Transverse colon (tissue), 4 donors: ENCODE measurements around the gene CALY. TPM values are rescaled to one million over a fixed set of nuclear protein-coding genes. Genes with fewer than 3 reads are reported as not detected.

Source experiments
- DNase-seq: peaks from one replicate; pipeline ENCODE4 v3.0.0-alpha.2; 2019
- H3K27ac ChIP-seq, 4 donors: fragments of 200-600 bp; sonication (generic); 2 replicates each; pipeline ENCODE4 v1.5.1; 2016 to 2018; ENCODE audit warnings: inconsistent platforms in 4 of 4
- H3K27me3 ChIP-seq: fragments of 200-600 bp; sonication (generic); 2 replicates; pipeline ENCODE4 v1.5.1; 2017; ENCODE audit warnings: inconsistent platforms
- H3K36me3 ChIP-seq, 4 donors: fragments of 200-600 bp; sonication (generic); 2 replicates each; pipeline ENCODE4 v1.5.1; 2017 to 2019; ENCODE audit warnings: inconsistent platforms in 4 of 4
- H3K4me1 ChIP-seq, 4 donors: fragments of 200-600 bp; sonication (generic); 2 replicates each; pipeline ENCODE4 v1.5.1; 2017 to 2020; ENCODE audit warnings: inconsistent platforms in 4 of 4
- H3K4me3 ChIP-seq, 4 donors: fragments of 200-600 bp; sonication (generic); 1 replicate in 1 of 4; 2 replicates in 3 of 4; pipeline versions ENCODE4 v1.5.1 to v1.6.1; 2017 to 2019; ENCODE audit warnings: inconsistent platforms in 4 of 4
- H3K9me3 ChIP-seq, 2 donors: fragments of 200-600 bp; sonication (generic); 2 replicates each; pipeline ENCODE4 v1.5.1; 2017 to 2019; ENCODE audit warnings: inconsistent platforms in 2 of 2
- EP300 ChIP-seq: sonication (generic); formaldehyde crosslinking; IDR thresholded peaks from one replicate; pipeline ENCODE4 v1.6.1; 2017; ENCODE audit warnings: antibody characterized with exemption, low read depth
- POLR2A ChIP-seq: fragments of 450-650 bp; IDR thresholded peaks from one replicate; pipeline ENCODE4 v1.6.1; 2016; ENCODE audit warnings: antibody characterized with exemption, mild to moderate bottlenecking, moderate library complexity
- POLR2AphosphoS5 ChIP-seq, 3 donors: sonication (generic); formaldehyde crosslinking; IDR thresholded peaks; one replicate each; pipeline ENCODE4 v1.6.1; 2016; ENCODE audit warnings: antibody characterized with exemption in 3 of 3
- WGBS, 2 donors: methylation state at CpG; one replicate each; pipeline ENCODE4 v1.1.5; 2018; ENCODE audit warnings: low coverage in 1 of 2; 5-methylcytosine and 5-hydroxymethylcytosine counted together
- in situ Hi-C, 4 donors: fragments of 200-750 bp; cut with MboI; loops; one replicate each; pipeline versions ENCODE4 v1.15.0 to v1.15.1; 2017; ENCODE audit warnings: low sequenced_read_pairs in 3 of 4, low pct_ligation_motif_present in 1 of 4, low pct_unique_long_range_greater_than_20kb in 1 of 4
- intact Hi-C: fragments of 100-400 bp; cut with DNase I; formaldehyde crosslinking; loops from one replicate; pipeline ENCODE4 v1.15.1; 2023; ENCODE audit warnings: low total_unique reads
- total RNA-seq, 4 donors: library from RNA; depleted of rRNA; stranded (reverse); fragments of >200 nt; gene quantifications; one replicate each; pipeline ENCODE4 v1.1.0, GENCODE V29; 2016
- TF ChIP-seq, protein P1 (sequence below), 5 experiments: fragments of 200-600 bp in 3 of 5; fragments of 450-650 bp in 2 of 5; sonication (generic) in 3 of 5; IDR thresholded peaks; 1 replicate in 2 of 5; 2 replicates in 3 of 5; pipeline ENCODE4 v1.5.1; 2016 to 2017; ENCODE audit warnings: antibody characterized with exemption in 5 of 5, inconsistent platforms in 3 of 5, mild to moderate bottlenecking in 2 of 5, moderate library complexity in 1 of 5

The CALY gene
- total RNA-seq, 4 donors from 2014 or later = 0.82 to 1.3 TPM; not detected in 2

DNA sequence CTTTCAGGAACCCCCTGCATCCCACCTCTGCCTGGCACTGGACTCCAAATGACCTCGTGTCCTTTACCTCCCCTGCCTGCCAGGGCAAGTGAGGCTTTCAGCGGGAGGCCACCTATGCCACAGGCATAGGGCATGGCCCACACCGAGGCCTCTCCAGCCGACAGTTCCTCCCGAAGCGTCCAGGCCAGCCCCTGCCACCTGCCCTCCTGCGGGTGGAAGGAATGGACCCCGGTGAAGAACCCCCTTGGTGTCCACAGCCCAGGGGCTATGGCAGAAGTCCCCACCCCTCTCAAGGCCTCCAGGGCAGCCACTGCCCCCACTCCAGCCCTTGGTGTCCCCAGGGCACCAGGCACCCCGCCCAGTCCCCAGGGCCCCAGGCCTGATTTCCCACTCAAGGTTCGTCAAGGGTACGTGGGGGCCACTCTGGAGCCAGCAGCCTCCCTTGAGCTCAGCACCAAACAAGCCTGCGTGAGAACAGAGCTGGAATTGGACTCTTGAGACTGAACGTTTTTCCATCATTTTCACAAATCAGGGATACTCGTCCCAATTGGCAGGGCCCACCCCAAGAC lies 18.1 kb upstream of the CALY start:
- no peaks in the 10 kb centered on the region for H3K36me3 ChIP-seq
- TF ChIP-seq, protein P1, sequence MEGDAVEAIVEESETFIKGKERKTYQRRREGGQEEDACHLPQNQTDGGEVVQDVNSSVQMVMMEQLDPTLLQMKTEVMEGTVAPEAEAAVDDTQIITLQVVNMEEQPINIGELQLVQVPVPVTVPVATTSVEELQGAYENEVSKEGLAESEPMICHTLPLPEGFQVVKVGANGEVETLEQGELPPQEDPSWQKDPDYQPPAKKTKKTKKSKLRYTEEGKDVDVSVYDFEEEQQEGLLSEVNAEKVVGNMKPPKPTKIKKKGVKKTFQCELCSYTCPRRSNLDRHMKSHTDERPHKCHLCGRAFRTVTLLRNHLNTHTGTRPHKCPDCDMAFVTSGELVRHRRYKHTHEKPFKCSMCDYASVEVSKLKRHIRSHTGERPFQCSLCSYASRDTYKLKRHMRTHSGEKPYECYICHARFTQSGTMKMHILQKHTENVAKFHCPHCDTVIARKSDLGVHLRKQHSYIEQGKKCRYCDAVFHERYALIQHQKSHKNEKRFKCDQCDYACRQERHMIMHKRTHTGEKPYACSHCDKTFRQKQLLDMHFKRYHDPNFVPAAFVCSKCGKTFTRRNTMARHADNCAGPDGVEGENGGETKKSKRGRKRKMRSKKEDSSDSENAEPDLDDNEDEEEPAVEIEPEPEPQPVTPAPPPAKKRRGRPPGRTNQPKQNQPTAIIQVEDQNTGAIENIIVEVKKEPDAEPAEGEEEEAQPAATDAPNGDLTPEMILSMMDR (IDR thresholded peaks at IDR 0.05) = no peak
- no peak for TF ChIP-seq EP300
- no peak for TF ChIP-seq POLR2A
- TF ChIP-seq POLR2AphosphoS5 (IDR thresholded peaks at IDR 0.05) = no peak
- intact Hi-C loops (no loop called here), in situ Hi-C loops (no loop called here)
- no peak overlapping the region for H3K4me3 ChIP-seq
- H3K27me3 ChIP-seq = no peaks in the 10 kb centered on the region
- no peak for DNase-seq
- peaks cover 4 to 23% (median 17%) of the 10 kb centered on the region in 4 donors for H3K4me1 ChIP-seq
- H3K27ac ChIP-seq = no peak overlapping the region
- H3K9me3 ChIP-seq = no peaks in the 10 kb centered on the region
- 96% methylated on average over 14 of the region's 14 CpGs; no CpG with 5 or more reads in 1 of the 2 donors for WGBS, 2 donors

DNA sequence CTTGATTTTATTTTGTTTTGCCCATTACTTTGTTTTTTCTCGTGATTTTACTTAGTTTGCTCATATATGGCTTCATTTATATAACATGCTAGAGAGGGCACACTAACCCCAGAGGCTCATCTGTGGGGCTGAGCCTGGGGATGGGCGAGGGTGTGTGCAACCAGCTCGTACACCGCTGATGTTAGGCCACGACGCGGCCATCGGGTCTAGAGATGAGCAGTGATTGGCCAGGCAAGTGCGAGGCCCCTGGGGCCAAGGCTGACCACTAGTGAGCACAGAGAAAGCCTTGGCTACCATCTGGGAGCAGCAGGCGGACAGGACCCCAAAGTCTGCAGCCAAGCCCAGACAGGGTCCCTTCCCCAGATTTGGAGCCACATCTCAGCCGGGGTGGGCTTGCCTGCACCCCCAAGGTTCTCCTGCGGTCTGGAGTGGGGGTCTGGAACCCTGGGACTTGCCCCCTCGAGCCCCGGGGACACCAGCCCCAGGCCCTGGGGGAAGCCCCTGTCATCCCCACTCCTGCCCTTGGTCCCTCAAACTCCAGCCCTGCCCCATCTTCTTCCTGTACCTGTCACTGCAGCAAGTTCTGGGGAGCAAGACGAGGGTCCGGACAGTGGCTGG lies 17.4 kb upstream of the CALY start:
- TF ChIP-seq EP300 (no peak), POLR2A (no peak), POLR2AphosphoS5 (IDR thresholded peaks at IDR 0.05) (no peak)
- TF ChIP-seq, protein P1 (IDR thresholded peaks at IDR 0.05) = no peak
- WGBS, 2 donors = 67 to 85% methylated on average over 5 to 16 of the region's 16 CpGs
- DNase-seq = no peak
- Histone ChIP-seq H3K27ac (no peak overlapping the region), H3K9me3 (no peaks in the 10 kb centered on the region), H3K36me3 (no peaks in the 10 kb centered on the region), H3K4me1 (peaks cover 0 to 18% (median 15%) of the 10 kb centered on the region in 4 donors), H3K4me3 (no peak overlapping the region), H3K27me3 (no peaks in the 10 kb centered on the region)
- intact Hi-C loops = no loop called here
- in situ Hi-C loops = no loop called here

DNA sequence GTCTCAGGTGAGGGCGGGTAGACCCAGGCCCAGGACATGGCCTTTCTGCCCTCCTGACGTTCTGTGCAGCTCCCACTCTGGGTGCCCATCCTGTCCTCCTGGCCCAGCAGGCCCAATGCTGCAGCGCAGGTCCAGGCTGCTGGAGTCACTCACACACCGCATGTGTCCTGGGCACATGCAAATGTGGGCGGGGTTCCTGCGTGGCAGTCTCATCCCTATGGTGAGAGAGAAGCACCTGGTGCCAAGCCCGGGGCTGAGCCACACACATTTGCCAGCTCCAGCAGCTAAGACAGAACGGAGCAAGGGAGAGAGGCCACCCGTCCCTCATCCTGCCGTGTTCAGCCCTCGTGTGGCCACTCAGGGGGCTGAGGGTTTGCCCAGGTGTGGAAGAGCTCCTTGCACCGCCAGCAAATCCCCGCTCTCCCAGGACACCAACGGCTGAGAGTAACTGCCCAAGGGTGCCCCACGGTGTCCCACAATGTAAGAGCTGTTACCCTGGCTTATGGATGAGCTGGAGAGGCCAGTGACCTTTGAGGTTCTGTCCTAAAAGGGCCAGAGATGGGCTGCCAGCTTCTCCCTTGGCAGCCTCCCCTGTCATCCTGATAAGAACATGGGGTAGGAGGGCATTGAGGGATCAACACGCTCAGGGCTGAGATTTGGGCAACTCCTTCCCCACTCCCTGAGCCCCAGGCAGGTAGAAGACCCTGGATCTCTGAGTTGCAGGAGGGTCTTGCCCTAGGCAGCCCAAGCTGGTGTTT lies 16.7 kb upstream of the CALY start:
- H3K27ac ChIP-seq = no peak overlapping the region
- TF ChIP-seq POLR2AphosphoS5 (IDR thresholded peaks at IDR 0.05) (no peak), EP300 (no peak), POLR2A (no peak)
- TF ChIP-seq, protein P1 (IDR thresholded peaks at IDR 0.05) = no peak
- DNase-seq = no peak
- H3K27me3 ChIP-seq = no peaks in the 10 kb centered on the region
- WGBS, 2 donors = 78% methylated on average over 15 of the region's 16 CpGs; no CpG with 5 or more reads in 1 of the 2 donors
- intact Hi-C loops (no loop called here), in situ Hi-C loops (no loop called here)
- peaks cover 0 to 18% (median 14%) of the 10 kb centered on the region in 4 donors for H3K4me1 ChIP-seq
- no peak overlapping the region for H3K4me3 ChIP-seq
- no peaks in the 10 kb centered on the region for H3K9me3 ChIP-seq
- H3K36me3 ChIP-seq = no peaks in the 10 kb centered on the region
